Measurements from ENCODE around the gene TAF11L8.

DNA sequence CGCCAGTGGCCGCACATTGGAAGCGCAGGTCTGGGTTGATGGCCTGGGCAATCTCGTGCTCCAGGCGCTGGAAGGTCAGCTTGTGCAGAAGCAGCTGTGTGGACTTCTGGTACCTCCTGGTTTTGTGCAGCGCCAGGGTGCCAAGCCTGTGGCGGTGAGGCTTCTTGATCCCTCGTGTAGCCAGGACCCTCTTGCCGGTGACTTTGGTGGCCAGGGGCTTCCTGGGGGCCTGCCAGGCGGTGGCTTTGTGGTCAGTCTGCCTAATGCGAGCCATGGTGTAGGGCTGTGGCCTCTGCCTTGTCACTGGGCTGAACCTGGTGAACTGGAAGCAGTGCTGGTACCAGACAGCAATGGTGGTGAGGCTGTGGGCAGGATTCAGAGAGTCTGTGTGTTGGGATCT is 34.9 kb upstream of the TAF11L8 start:
- TF ChIP-seq, protein P1, sequence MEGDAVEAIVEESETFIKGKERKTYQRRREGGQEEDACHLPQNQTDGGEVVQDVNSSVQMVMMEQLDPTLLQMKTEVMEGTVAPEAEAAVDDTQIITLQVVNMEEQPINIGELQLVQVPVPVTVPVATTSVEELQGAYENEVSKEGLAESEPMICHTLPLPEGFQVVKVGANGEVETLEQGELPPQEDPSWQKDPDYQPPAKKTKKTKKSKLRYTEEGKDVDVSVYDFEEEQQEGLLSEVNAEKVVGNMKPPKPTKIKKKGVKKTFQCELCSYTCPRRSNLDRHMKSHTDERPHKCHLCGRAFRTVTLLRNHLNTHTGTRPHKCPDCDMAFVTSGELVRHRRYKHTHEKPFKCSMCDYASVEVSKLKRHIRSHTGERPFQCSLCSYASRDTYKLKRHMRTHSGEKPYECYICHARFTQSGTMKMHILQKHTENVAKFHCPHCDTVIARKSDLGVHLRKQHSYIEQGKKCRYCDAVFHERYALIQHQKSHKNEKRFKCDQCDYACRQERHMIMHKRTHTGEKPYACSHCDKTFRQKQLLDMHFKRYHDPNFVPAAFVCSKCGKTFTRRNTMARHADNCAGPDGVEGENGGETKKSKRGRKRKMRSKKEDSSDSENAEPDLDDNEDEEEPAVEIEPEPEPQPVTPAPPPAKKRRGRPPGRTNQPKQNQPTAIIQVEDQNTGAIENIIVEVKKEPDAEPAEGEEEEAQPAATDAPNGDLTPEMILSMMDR (IDR thresholded peaks at IDR 0.05), result no peak
- TF ChIP-seq POLR2A (IDR thresholded peaks at IDR 0.05), result no peak
